HG03571 (cell line): ENCODE measurements around the gene MRPS5.

Source experiments
- ATAC-seq: cut with Tn5 transposase; IDR thresholded peaks from one replicate; pipeline ENCODE4 v1.9.1; 2021; ENCODE audit not compliant: unreplicated experiment

Gene MRPS5

GRCh38 chr2:95091885-95092555 is 29.6 kb downstream of the MRPS5 start:
- no peak for ATAC-seq

GRCh38 chr2:95087379-95087778 is 34.2 kb downstream of the MRPS5 start:
- ATAC-seq = no peak

DNA sequence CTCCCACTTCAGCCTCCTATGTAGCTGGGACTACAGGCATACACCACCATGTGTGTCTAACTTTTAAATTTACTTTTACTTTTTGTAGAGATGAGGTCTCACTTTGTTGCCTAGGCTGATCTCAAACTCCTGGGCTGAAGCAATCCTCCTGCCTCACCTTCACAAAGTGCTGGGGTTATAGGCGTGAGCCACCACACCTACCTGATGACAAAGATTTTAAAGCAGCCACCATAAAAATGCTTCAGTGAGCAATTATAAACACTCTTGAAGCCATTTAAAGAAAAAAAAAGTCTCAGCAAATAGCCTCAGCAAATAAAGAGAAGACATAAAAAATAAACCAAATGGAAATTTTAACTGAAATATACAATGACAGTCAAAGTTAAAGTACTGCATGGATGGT is 35.6 kb downstream of the MRPS5 start:
- ATAC-seq = no peak

- no peak for ATAC-seq
Observed at GRCh38 chr2:95082477-95082876, 39.1 kb downstream of the MRPS5 start.

GRCh38 chr2:95079199-95079683 is 42.4 kb downstream of the MRPS5 start:
- ATAC-seq = no peak

DNA sequence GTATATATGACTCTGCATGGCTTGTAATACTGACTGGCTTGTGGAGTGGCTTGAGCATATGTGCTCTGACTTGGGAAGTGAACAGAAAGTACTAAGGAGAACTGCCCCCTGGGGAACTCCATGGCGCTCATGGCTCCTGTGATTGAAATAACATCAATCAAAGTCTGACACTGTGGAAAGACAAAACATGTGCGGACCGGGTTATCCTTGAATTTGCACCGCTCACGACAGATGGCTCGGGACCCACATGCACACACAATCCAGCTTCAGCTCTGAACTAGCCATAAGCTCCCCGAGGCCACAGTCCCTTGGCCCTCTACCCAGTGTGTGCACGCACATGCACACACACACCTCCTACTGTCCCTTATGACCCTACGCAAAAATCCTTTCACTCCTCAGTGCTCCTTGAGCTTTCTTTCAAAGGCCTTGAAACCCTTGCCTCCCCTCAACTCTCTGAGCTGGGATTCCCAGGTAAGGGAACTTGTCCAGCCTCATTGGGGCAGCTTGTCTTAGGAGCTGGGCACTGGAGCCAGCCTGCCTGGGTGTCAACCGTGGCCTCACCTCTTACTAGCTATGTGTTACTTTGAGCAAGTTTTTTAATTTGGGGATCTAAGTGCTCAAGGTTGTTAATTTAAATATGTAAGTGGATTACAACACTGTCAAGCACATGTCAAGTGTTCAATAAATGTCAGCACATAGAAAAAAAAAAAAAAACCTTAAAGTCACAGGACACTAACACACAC is 43.6 kb downstream of the MRPS5 start:
- ATAC-seq = no peak

- ATAC-seq = no peak
Observed at GRCh38 chr2:95077530-95077825, 44.1 kb downstream of the MRPS5 start.

DNA sequence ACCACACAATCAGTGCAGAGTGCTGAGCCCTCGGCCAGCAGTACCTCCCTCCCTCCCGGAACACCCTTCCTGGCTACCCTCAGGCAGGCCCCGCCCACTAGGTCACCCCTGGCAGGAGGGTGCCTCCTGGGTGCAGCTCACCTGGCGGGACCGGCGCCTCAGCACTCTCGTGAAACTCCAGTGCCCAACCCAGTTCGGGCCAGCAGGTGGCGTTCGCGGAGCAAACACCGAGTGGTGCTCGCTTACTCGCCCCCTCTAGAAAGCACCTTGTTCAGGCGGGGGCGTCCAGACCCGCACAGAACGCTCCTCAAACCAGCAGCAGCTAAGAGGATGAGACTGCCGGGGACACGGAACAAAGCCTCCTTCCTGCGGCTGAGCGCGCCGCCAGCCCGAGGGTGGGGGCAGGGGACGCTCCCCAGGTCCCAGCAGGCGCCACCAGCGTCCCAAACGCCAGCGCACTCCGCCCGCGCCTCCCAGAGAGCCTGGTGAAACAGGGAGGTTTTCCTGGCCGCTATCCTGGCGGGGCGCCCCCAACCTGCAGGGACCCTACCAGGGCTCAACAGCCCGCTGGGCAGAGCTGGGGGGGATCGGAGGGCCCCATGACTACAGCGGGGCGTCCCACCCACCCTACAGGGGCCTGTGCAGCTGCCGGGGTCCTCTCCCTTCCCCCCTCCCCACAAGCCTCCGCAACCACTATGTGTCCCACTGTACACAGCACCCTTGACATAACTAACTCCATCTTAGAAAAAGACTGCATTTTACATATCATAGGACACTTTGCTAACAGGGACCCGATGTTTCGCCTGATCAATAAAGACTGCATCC is 44.7 kb downstream of the MRPS5 start:
- ATAC-seq = peak; percentile 75

DNA sequence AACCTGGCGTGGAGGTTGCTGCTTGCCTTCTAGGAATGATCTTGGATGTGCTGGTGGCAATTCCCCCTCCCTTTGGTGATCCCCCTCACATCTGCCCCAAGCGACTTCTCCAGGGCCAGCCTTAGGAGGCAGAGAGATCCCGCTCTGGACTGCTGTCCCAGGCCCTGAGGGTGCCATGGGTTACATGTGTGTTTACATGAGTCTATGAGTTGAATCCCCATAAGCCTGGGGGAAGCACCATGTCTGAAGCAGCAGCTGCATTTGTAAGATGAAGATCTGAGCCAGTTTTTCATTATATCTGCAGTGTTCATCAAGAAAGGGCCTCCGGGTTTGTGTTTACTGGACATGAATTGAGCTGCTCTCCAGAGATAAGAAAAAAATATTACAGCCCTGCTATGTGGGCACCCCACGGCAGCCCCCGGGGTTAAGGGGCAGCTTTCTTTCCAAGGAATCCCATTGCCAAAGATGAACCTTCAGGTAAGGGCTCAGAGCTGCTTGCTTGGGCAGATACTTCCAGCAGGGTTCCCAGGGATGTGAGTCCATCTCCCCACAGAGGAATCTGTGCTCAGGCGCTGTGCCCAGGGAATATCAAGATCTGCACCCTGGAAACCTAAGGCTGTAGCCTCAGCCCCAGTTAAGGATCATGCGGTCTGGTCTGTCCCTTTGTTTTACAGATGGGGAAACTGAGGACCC is 46.0 kb downstream of the MRPS5 start:
- ATAC-seq = no peak

GRCh38 chr2:95074663-95075439 is 46.8 kb downstream of the MRPS5 start:
- no peak for ATAC-seq

- no peak for ATAC-seq
Observed at GRCh38 chr2:95073856-95074662, 47.5 kb downstream of the MRPS5 start.

DNA sequence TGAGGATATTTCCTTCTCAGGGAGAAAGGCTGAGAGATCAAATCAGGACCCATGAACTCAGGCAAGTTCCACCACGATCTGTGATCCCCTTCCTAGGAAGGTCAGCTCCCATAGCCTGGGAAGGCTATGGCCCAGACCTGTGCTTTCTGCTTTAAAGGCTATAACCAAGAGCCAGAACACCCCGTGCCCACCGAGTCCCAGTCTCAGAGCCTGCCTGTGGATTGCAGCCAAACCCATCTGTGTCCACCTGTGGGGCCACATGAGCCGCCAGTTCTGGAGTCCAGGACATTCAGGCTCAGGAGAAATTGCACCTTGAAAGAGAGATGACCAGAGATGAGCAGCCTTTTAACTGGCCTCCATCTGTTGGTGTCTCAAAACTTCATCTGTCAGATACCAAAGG is 49.2 kb downstream of the MRPS5 start:
- no peak for ATAC-seq

DNA sequence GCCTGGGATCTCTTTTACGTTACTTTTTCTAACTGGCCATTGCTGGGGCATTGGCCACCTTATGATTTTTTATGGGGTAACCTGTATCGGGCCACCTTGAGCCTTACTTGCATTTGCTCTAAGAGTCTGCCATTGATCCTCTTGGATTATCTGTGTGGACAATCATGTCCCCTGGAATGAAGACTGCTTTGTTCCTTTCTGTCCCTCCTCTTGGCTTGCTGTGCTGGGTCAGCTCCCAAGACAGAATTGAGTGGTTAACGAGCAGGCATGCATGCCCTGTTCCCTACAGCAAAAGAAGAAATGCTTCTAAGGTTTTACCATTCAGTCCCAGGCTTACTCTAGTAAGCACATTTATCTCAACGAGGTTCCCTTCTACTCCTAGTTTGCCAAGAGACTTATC is 49.8 kb downstream of the MRPS5 start:
- no peak for ATAC-seq

GRCh38 chr2:95069465-95069864 is 52.1 kb downstream of the MRPS5 start:
- no peak for ATAC-seq

DNA sequence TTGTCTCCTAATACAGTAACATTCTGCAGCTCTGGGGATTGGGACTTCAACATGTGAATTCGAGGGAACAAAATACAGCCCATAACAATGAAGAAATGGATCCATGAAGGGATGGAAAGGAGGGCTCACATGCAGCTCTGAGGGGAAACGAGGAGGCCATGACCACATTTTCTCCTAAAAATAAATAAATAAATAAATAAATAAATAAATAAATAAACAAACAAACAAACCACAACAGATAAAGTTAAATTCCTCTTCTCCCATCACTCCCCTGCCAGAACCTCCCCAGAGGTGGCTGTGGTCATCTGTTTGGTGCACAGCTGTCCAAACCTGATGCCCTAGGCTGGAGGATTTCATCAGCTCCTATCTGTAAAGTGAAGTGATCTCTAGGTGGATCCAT is 53.4 kb downstream of the MRPS5 start:
- no peak for ATAC-seq

DNA sequence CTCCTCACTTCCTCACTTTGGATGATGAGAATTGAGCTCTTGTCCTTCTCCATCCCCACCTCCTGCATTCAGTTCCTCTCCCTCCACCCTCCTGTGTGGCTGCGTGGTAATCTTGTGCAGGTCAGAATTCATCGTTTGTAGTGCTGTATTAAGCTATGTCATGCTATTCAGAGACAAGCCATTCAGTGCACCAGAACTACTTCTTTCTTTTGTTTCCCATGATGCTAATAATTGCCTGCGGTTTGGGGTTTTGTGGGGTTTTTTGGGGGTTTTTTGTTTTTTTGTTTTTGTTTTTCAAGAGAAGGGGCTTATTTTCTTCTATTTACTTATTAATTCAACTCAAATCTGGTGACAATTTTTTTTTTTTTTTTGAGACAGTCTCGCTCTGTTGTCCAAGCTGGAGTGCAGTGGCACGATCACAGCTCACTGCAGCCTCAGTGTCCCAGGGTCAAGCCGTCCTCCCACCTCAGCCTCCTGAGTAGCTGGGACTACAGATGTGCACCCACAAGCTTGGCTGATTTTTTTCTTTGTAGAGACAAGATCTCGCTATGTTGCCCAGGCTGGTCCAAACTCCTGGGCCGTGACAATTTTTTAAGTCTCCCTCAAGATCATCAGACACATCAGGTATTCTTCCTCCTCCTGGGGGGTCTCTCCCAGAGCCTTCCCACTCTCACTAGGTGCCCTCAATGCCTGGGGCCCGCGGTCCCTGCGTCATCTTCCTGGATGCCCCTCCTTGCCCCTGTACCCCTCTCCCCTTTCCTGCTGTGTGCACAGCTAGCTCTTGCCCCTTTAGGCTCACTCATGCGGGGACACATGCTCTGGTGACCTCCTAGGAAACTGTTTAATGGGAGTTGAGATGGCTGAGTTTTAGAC is 58.3 kb downstream of the MRPS5 start:
- peak; percentile 81 for ATAC-seq

- peak; percentile 16 for ATAC-seq
Observed at GRCh38 chr2:95062242-95063085, 59.1 kb downstream of the MRPS5 start.
